ENCODE measurements around the gene PLD5.
"Not testable (repeated sequence)": the region's sequence is repeated elsewhere in the genome, so short reads cannot be mapped to it uniquely, and the experiment has no call there.

DNA sequence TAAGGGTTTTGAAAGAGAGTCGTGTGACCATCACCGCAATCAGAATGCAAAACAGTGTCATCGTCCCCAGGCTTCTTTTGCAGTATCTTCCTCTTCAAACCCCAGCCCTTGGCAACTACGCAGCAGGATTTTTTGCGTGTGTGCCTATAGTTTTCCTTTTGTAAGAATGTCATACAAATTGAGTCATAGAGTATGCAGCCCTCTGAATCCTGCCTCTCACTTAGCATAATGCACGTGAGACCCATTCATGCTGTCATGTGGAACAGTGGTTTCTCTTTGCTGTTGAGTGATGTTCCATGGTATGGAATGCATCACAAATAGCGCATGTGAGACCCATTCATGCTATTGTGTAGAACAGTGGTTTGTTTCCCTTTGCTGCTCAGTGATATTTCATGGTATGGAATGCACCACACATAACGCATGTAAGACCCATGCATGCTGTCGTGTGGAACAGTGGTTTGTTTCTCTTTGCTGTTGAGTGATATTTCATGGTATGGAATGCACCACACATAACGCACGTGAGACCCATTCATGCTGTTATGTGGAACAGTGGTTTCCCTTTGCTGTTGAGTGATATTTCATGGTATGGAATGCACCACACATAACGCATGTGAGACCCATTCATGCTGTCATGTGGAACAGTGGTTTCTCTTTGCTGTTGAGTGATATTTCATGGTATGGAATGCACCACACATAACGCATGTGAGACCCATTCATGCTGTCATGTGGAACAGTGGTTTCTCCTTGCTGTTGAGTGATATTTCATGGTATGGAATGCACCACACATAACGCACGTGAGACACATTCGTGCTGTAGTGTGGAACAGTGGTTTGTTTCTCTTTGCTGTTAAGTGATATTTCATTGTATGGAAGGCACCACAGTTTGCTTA is 299.4 kb downstream of the PLD5 start:
- TF ChIP-seq, protein P1, sequence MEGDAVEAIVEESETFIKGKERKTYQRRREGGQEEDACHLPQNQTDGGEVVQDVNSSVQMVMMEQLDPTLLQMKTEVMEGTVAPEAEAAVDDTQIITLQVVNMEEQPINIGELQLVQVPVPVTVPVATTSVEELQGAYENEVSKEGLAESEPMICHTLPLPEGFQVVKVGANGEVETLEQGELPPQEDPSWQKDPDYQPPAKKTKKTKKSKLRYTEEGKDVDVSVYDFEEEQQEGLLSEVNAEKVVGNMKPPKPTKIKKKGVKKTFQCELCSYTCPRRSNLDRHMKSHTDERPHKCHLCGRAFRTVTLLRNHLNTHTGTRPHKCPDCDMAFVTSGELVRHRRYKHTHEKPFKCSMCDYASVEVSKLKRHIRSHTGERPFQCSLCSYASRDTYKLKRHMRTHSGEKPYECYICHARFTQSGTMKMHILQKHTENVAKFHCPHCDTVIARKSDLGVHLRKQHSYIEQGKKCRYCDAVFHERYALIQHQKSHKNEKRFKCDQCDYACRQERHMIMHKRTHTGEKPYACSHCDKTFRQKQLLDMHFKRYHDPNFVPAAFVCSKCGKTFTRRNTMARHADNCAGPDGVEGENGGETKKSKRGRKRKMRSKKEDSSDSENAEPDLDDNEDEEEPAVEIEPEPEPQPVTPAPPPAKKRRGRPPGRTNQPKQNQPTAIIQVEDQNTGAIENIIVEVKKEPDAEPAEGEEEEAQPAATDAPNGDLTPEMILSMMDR (IDR thresholded peaks at IDR 0.05; ENCODE audit: low read length), result not testable (repeated sequence)
- not testable (repeated sequence) for TF ChIP-seq EZH2phosphoT487 (IDR thresholded peaks at IDR 0.05; ENCODE audit: low read length); EZH2 (optimal IDR thresholded peaks at IDR 0.05; ENCODE audit: low read depth, low read length)

All from MM.1S (cell line).